H1 (cell line): ENCODE results near the gene CCNA2. TPM values are rescaled to one million over a fixed set of nuclear protein-coding genes. Genes with fewer than 3 reads are reported as not detected.

ENCODE experiments used
- CHD2 ChIP-seq: IDR thresholded peaks from 2 replicates; pipeline ENCODE4 v1.6.1; 2012; ENCODE audit warnings: low read length, improper control_type of control experiment
- POU5F1 ChIP-seq: IDR thresholded peaks from 2 replicates; pipeline ENCODE4 v1.6.1; 2011; ENCODE audit warnings: low read depth, mild to moderate bottlenecking, low read length, moderate library complexity
- SP4 ChIP-seq: IDR thresholded peaks from 2 replicates; pipeline ENCODE4 v1.6.1; 2012; ENCODE audit warnings: low read length, inconsistent platforms
- TBP ChIP-seq: IDR thresholded peaks from 2 replicates; pipeline ENCODE4 v1.6.1; 2011; ENCODE audit warnings: low read depth, low read length, improper control_type of control experiment
- YY1 ChIP-seq: IDR thresholded peaks from 2 replicates; pipeline ENCODE4 v1.6.1; 2011; ENCODE audit warnings: low read depth, mild to moderate bottlenecking, low read length
- ZNF274 ChIP-seq: IDR thresholded peaks from 2 replicates; pipeline ENCODE4 v1.7.0; 2012; ENCODE audit warnings: low read length, borderline replicate concordance; ENCODE audit errors: extremely low read depth
- polyA plus RNA-seq, 7 experiments: library from polyadenylated mRNA; depleted of rRNA in 3 of 7; stranded (reverse) in 5 of 7; unstranded in 2 of 7; fragments of >200 nt in 5 of 7; fragments of 200-250 nt in 2 of 7; gene quantifications; 1 replicate in 5 of 7; 2 replicates in 1 of 7; 4 replicates in 1 of 7; pipeline versions ENCODE4 v1.2.1 to v1.2.3, GENCODE V29; 2011 to 2013; ENCODE audit warnings: missing spikeins in 2 of 7, mixed read lengths in 2 of 7
- total RNA-seq: library from RNA; stranded (reverse); fragmentation: NEBNext Ultra II Directional; extraction: Animal tissue kit (Norgen Biotek cat#: 25700); gene quantifications from 2 replicates; pipeline ENCODE4 v1.2.1, GENCODE V29; 2021
- TF ChIP-seq, protein P1 (sequence below): fragments of 300-600 bp; sonication (generic); IDR thresholded peaks from 2 replicates; pipeline ENCODE4 v1.7.1; 2012; ENCODE audit warnings: low read length, moderate library complexity, mild to moderate bottlenecking, inconsistent platforms; ENCODE audit not compliant: insufficient replicate concordance
- TF ChIP-seq, protein P2 (sequence below): IDR thresholded peaks from 2 replicates; pipeline ENCODE4 v1.6.1; 2012; ENCODE audit warnings: low read length, inconsistent platforms
- TF ChIP-seq, protein P3 (sequence below): IDR thresholded peaks from 2 replicates; pipeline ENCODE4 v1.6.1; 2012; ENCODE audit warnings: inconsistent platforms

CCNA2 gene
- total and polyA plus RNA-seq, 2 of the 8 experiments (the other 6 are each of a cell fraction or from before 2014, with no cell fraction given): 42.1 to 98.6 TPM

DNA sequence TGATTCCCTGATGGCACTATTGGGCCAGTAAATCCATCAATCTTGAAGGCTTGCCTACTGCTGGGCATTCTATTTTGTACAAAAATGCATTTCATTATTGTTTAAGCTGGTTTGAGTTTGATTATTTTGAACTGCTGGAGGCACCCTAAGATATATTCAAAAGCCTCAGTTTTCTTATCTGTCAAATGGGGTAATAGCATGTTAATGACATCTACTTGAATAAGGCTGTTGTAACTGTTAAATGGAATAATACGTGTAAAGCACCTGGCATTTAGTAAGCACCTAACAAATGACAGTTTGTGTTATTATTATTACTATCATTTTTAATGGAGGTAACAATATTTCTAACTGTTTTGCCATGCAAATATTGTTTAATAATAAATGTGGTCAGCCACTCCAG lies 51.8 kb downstream of the CCNA2 start (continued):
- TF ChIP-seq, protein P1, sequence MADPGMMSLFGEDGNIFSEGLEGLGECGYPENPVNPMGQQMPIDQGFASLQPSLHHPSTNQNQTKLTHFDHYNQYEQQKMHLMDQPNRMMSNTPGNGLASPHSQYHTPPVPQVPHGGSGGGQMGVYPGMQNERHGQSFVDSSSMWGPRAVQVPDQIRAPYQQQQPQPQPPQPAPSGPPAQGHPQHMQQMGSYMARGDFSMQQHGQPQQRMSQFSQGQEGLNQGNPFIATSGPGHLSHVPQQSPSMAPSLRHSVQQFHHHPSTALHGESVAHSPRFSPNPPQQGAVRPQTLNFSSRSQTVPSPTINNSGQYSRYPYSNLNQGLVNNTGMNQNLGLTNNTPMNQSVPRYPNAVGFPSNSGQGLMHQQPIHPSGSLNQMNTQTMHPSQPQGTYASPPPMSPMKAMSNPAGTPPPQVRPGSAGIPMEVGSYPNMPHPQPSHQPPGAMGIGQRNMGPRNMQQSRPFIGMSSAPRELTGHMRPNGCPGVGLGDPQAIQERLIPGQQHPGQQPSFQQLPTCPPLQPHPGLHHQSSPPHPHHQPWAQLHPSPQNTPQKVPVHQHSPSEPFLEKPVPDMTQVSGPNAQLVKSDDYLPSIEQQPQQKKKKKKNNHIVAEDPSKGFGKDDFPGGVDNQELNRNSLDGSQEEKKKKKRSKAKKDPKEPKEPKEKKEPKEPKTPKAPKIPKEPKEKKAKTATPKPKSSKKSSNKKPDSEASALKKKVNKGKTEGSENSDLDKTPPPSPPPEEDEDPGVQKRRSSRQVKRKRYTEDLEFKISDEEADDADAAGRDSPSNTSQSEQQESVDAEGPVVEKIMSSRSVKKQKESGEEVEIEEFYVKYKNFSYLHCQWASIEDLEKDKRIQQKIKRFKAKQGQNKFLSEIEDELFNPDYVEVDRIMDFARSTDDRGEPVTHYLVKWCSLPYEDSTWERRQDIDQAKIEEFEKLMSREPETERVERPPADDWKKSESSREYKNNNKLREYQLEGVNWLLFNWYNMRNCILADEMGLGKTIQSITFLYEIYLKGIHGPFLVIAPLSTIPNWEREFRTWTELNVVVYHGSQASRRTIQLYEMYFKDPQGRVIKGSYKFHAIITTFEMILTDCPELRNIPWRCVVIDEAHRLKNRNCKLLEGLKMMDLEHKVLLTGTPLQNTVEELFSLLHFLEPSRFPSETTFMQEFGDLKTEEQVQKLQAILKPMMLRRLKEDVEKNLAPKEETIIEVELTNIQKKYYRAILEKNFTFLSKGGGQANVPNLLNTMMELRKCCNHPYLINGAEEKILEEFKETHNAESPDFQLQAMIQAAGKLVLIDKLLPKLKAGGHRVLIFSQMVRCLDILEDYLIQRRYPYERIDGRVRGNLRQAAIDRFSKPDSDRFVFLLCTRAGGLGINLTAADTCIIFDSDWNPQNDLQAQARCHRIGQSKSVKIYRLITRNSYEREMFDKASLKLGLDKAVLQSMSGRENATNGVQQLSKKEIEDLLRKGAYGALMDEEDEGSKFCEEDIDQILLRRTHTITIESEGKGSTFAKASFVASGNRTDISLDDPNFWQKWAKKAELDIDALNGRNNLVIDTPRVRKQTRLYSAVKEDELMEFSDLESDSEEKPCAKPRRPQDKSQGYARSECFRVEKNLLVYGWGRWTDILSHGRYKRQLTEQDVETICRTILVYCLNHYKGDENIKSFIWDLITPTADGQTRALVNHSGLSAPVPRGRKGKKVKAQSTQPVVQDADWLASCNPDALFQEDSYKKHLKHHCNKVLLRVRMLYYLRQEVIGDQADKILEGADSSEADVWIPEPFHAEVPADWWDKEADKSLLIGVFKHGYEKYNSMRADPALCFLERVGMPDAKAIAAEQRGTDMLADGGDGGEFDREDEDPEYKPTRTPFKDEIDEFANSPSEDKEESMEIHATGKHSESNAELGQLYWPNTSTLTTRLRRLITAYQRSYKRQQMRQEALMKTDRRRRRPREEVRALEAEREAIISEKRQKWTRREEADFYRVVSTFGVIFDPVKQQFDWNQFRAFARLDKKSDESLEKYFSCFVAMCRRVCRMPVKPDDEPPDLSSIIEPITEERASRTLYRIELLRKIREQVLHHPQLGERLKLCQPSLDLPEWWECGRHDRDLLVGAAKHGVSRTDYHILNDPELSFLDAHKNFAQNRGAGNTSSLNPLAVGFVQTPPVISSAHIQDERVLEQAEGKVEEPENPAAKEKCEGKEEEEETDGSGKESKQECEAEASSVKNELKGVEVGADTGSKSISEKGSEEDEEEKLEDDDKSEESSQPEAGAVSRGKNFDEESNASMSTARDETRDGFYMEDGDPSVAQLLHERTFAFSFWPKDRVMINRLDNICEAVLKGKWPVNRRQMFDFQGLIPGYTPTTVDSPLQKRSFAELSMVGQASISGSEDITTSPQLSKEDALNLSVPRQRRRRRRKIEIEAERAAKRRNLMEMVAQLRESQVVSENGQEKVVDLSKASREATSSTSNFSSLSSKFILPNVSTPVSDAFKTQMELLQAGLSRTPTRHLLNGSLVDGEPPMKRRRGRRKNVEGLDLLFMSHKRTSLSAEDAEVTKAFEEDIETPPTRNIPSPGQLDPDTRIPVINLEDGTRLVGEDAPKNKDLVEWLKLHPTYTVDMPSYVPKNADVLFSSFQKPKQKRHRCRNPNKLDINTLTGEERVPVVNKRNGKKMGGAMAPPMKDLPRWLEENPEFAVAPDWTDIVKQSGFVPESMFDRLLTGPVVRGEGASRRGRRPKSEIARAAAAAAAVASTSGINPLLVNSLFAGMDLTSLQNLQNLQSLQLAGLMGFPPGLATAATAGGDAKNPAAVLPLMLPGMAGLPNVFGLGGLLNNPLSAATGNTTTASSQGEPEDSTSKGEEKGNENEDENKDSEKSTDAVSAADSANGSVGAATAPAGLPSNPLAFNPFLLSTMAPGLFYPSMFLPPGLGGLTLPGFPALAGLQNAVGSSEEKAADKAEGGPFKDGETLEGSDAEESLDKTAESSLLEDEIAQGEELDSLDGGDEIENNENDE: no peak
- no peak for TF ChIP-seq YY1
- no peak for TF ChIP-seq CHD2
- TF ChIP-seq, protein P2, sequence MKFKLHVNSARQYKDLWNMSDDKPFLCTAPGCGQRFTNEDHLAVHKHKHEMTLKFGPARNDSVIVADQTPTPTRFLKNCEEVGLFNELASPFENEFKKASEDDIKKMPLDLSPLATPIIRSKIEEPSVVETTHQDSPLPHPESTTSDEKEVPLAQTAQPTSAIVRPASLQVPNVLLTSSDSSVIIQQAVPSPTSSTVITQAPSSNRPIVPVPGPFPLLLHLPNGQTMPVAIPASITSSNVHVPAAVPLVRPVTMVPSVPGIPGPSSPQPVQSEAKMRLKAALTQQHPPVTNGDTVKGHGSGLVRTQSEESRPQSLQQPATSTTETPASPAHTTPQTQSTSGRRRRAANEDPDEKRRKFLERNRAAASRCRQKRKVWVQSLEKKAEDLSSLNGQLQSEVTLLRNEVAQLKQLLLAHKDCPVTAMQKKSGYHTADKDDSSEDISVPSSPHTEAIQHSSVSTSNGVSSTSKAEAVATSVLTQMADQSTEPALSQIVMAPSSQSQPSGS: no peak
- TF ChIP-seq, protein P3, sequence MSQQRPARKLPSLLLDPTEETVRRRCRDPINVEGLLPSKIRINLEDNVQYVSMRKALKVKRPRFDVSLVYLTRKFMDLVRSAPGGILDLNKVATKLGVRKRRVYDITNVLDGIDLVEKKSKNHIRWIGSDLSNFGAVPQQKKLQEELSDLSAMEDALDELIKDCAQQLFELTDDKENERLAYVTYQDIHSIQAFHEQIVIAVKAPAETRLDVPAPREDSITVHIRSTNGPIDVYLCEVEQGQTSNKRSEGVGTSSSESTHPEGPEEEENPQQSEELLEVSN: no peak
- no peak for TF ChIP-seq POU5F1
- TF ChIP-seq ZNF274: no peak
- no peak for TF ChIP-seq TBP
- TF ChIP-seq SP4: no peak
